Measurements from ENCODE around the gene HAUS2. TPM values are rescaled to one million over a fixed set of nuclear protein-coding genes. Genes with fewer than 3 reads are reported as not detected.
"Not testable (repeated sequence)": the region's sequence is repeated elsewhere in the genome, so short reads cannot be mapped to it uniquely, and the experiment has no call there.

The HAUS2 gene
- polyA plus RNA-seq, 6 donors from 2014 or later = 13.1 to 32.8 (median 22.3) TPM

GRCh38 chr15:42544853-42545629 is 3.6 kb upstream of the HAUS2 start:
- DNase-seq (no peak), ATAC-seq (ENCODE audit: low read depth in 2 of 2) (no peak)
- no peaks in the 10 kb centered on the region for H3K9me3 Mint-ChIP-seq
- H3K4me3 Mint-ChIP-seq = peak overlapping the region in 1 of 8 donors; percentile 41
- peaks cover 0 to 7% of the 10 kb centered on the region in 2 donors for H3K36me3 Mint-ChIP-seq
- peaks cover 32 to 34% (median 33%) of the 10 kb centered on the region in 3 donors for H3K4me1 Mint-ChIP-seq
- peak overlapping the region in 1 of 6 donors; percentile 2 for H3K27ac Mint-ChIP-seq
- H3K27me3 Mint-ChIP-seq = no peaks in the 10 kb centered on the region

GRCh38 chr15:42547918-42548248 is 755 bp upstream of the HAUS2 start:
- Mint-ChIP-seq H3K4me1 (peaks cover 28 to 44% (median 36%) of the 10 kb centered on the region in 3 donors), H3K27me3 (no peaks in the 10 kb centered on the region), H3K36me3 (no peaks in the 10 kb centered on the region), H3K27ac (peak overlapping the region; percentile 96 to 99 (median 98)), H3K4me3 (peak overlapping the region; percentile 91 to 99 (median 95)), H3K9me3 (no peaks in the 10 kb centered on the region)
- peak in 1 of 2 donors; percentile 2 for ATAC-seq (ENCODE audit: low read depth in 2 of 2)
- no peak for DNase-seq

- Mint-ChIP-seq H3K4me1 (peaks cover 31 to 50% (median 44%) of the 10 kb centered on the region in 3 donors), H3K27ac (peak overlapping the region; percentile 96 to 99 (median 98)), H3K4me3 (peak overlapping the region; percentile 91 to 99 (median 95)), H3K27me3 (no peaks in the 10 kb centered on the region), H3K36me3 (no peaks in the 10 kb centered on the region), H3K9me3 (no peaks in the 10 kb centered on the region)
- DNase-seq = no peak
- peak; percentile 62 to 68 for ATAC-seq (ENCODE audit: low read depth in 2 of 2)
These were observed 424 bp downstream of the HAUS2 start for GRCh38 chr15:42549032-42549491.

- no peak for ATAC-seq (ENCODE audit: low read depth in 2 of 2)
- H3K27me3 Mint-ChIP-seq = no peaks in the 10 kb centered on the region
- H3K36me3 Mint-ChIP-seq = no peaks in the 10 kb centered on the region
- DNase-seq = no peak
- H3K4me1 Mint-ChIP-seq = peaks cover 36 to 55% (median 51%) of the 10 kb centered on the region in 3 donors
- peak overlapping the region; percentile 32 to 96 (median 80) for H3K27ac Mint-ChIP-seq
- H3K4me3 Mint-ChIP-seq = peak overlapping the region; percentile 87 to 99 (median 95)
- no peaks in the 10 kb centered on the region for H3K9me3 Mint-ChIP-seq
These were observed 1.2 kb downstream of the HAUS2 start for GRCh38 chr15:42549741-42550392.

GRCh38 chr15:42553554-42553953 is 4.9 kb downstream of the HAUS2 start:
- no peaks in the 10 kb centered on the region for H3K27me3 Mint-ChIP-seq
- H3K36me3 Mint-ChIP-seq = no peaks in the 10 kb centered on the region
- no peak for ATAC-seq (ENCODE audit: low read depth in 2 of 2)
- no peaks in the 10 kb centered on the region for H3K9me3 Mint-ChIP-seq
- peak overlapping the region in 1 of 8 donors; percentile 66 for H3K4me3 Mint-ChIP-seq
- peak overlapping the region in 3 of 6 donors; percentile 3 to 38 (median 36) for H3K27ac Mint-ChIP-seq
- DNase-seq = no peak
- H3K4me1 Mint-ChIP-seq = peaks cover 23 to 36% (median 31%) of the 10 kb centered on the region in 3 donors

GRCh38 chr15:42556550-42557207 is 8.0 kb downstream of the HAUS2 start:
- not testable (repeated sequence) for H3K4me3 Mint-ChIP-seq; ATAC-seq (ENCODE audit: low read depth in 2 of 2); DNase-seq; H3K27ac Mint-ChIP-seq; H3K9me3 Mint-ChIP-seq; H3K27me3 Mint-ChIP-seq
- H3K4me1 Mint-ChIP-seq = peaks cover 11 to 17% (median 15%) of the 10 kb centered on the region in 3 donors
- peaks cover 0 to 11% of the 10 kb centered on the region in 2 donors for H3K36me3 Mint-ChIP-seq

- Mint-ChIP-seq H3K4me1 (peaks cover 7 to 11% (median 10%) of the 10 kb centered on the region in 3 donors), H3K9me3 (no peaks in the 10 kb centered on the region), H3K4me3 (no peak overlapping the region), H3K27me3 (no peaks in the 10 kb centered on the region), H3K27ac (no peak overlapping the region), H3K36me3 (peaks cover 0 to 11% of the 10 kb centered on the region in 2 donors)
- no peak for ATAC-seq (ENCODE audit: low read depth in 2 of 2)
- DNase-seq = no peak
These were observed 10.1 kb downstream of the HAUS2 start for GRCh38 chr15:42558739-42559138.

GRCh38 chr15:42575188-42576039 is 26.8 kb downstream of the HAUS2 start, which contains the start of gene STARD9:
TSS of gene STARD9 (plus strand) at chr15:42575606. CDS start at chr15:42575716, 110 bp downstream.
- H3K36me3 Mint-ChIP-seq = no peaks in the 10 kb centered on the region
- peak within 1 kb of the TSS; percentile 88 to 97 (median 94) for H3K4me3 Mint-ChIP-seq
- H3K27me3 Mint-ChIP-seq = no peaks in the 10 kb centered on the region
- peak; percentile 97 for DNase-seq
- peak; percentile 86 to 88 for ATAC-seq (ENCODE audit: low read depth in 2 of 2)
- peak within 1 kb of the TSS; percentile 64 to 98 (median 91) for H3K27ac Mint-ChIP-seq
- no peaks in the 10 kb centered on the region for H3K9me3 Mint-ChIP-seq
- H3K4me1 Mint-ChIP-seq = peaks cover 17 to 29% (median 26%) of the 10 kb centered on the region in 3 donors

- peaks cover 23 to 34% (median 33%) of the 10 kb centered on the region in 3 donors for H3K4me1 Mint-ChIP-seq
- peak overlapping the region in 5 of 6 donors; percentile 25 to 96 (median 73) for H3K27ac Mint-ChIP-seq
- no peaks in the 10 kb centered on the region for H3K36me3 Mint-ChIP-seq
- H3K4me3 Mint-ChIP-seq = peak overlapping the region; percentile 88 to 97 (median 94)
- H3K27me3 Mint-ChIP-seq = no peaks in the 10 kb centered on the region
- ATAC-seq (ENCODE audit: low read depth in 2 of 2) (no peak), DNase-seq (no peak)
- H3K9me3 Mint-ChIP-seq = no peaks in the 10 kb centered on the region
These were observed 27.5 kb downstream of the HAUS2 start for GRCh38 chr15:42576040-42576594.

- DNase-seq (no peak), ATAC-seq (ENCODE audit: low read depth in 2 of 2) (no peak)
- Mint-ChIP-seq H3K27ac (peak overlapping the region in 2 of 6 donors; percentile 84 to 93), H3K36me3 (no peaks in the 10 kb centered on the region), H3K4me3 (peak overlapping the region; percentile 88 to 97 (median 94)), H3K27me3 (no peaks in the 10 kb centered on the region), H3K9me3 (no peaks in the 10 kb centered on the region), H3K4me1 (peaks cover 25 to 39% (median 35%) of the 10 kb centered on the region in 3 donors)
These were observed 28.1 kb downstream of the HAUS2 start for GRCh38 chr15:42576776-42577175.

GRCh38 chr15:42577514-42578031 is 28.9 kb downstream of the HAUS2 start:
- Mint-ChIP-seq H3K27me3 (no peaks in the 10 kb centered on the region), H3K4me1 (peaks cover 25 to 42% (median 35%) of the 10 kb centered on the region in 3 donors), H3K36me3 (no peaks in the 10 kb centered on the region), H3K27ac (no peak overlapping the region), H3K4me3 (peak overlapping the region in 3 of 8 donors; percentile 32 to 89 (median 76)), H3K9me3 (no peaks in the 10 kb centered on the region)
- no peak for DNase-seq
- no peak for ATAC-seq (ENCODE audit: low read depth in 2 of 2)

GRCh38 chr15:42578984-42579537 is 30.4 kb downstream of the HAUS2 start:
- DNase-seq (no peak), ATAC-seq (ENCODE audit: low read depth in 2 of 2) (no peak)
- Mint-ChIP-seq H3K36me3 (no peaks in the 10 kb centered on the region), H3K9me3 (no peaks in the 10 kb centered on the region), H3K4me3 (peak overlapping the region in 2 of 8 donors; percentile 13 to 89), H3K27ac (no peak overlapping the region), H3K27me3 (no peaks in the 10 kb centered on the region), H3K4me1 (peaks cover 23 to 43% (median 42%) of the 10 kb centered on the region in 3 donors)
